DND-41 (cell line): ENCODE results near the gene CARD16.

Experiments used
- ATAC-seq: fragments of 200-7000 bp; cut with Tn5 transposase; 3 replicates; pipeline ENCODE4 v1.9.1; 2021; ENCODE audit warnings: low read depth; ENCODE audit not compliant: insufficient read depth
- DNase-seq: peaks from one replicate; pipeline ENCODE4 v3.0.0-alpha.2; 2020
- H2AFZ ChIP-seq: 2 replicates; pipeline ENCODE4 v1.6.0; 2012; ENCODE audit warnings: low read depth, low read length
- H3K27ac ChIP-seq: 2 replicates; pipeline ENCODE4 v1.5.1; 2012; ENCODE audit warnings: low read length, inconsistent platforms
- H3K27me3 ChIP-seq: fragments of 200-600 bp; sonication (generic); 2 replicates; pipeline ENCODE4 v1.6.0; 2012; ENCODE audit warnings: low read length, mild to moderate bottlenecking, inconsistent platforms; ENCODE audit not compliant: insufficient read depth, poor library complexity
- H3K36me3 ChIP-seq: 2 replicates; pipeline ENCODE4 v1.5.1; 2012; ENCODE audit warnings: low read length, inconsistent platforms; ENCODE audit not compliant: insufficient read depth
- H3K4me1 ChIP-seq: 2 replicates; pipeline ENCODE4 v1.5.1; 2012; ENCODE audit warnings: mild to moderate bottlenecking, low read length; ENCODE audit not compliant: insufficient read depth
- H3K4me2 ChIP-seq: 2 replicates; pipeline ENCODE4 v1.6.0; 2012; ENCODE audit warnings: mild to moderate bottlenecking, moderate library complexity, low read length, inconsistent platforms; ENCODE audit not compliant: insufficient read depth
- H3K4me3 ChIP-seq, 2 experiments: fragments of 200-600 bp in 1 of 2; shearing (Covaris generic) in 1 of 2; 2 replicates each; pipeline ENCODE4 v1.5.1; 2012 to 2016; ENCODE audit warnings: inconsistent platforms in 2 of 2, low read length in 2 of 2, mild to moderate bottlenecking in 2 of 2, low read depth in 1 of 2, moderate library complexity in 1 of 2
- H3K79me2 ChIP-seq: 2 replicates; pipeline ENCODE4 v1.6.0; 2012; ENCODE audit warnings: low read length, inconsistent platforms; ENCODE audit not compliant: insufficient read depth
- H3K9ac ChIP-seq: 2 replicates; pipeline ENCODE4 v1.6.0; 2012; ENCODE audit warnings: low read depth, mild to moderate bottlenecking, inconsistent platforms, low read length, moderate library complexity
- H3K9me3 ChIP-seq: 2 replicates; pipeline ENCODE4 v1.5.1; 2012; ENCODE audit warnings: low read length, moderate library complexity, mild to moderate bottlenecking, inconsistent platforms; ENCODE audit not compliant: insufficient read depth, severe bottlenecking
- H4K20me1 ChIP-seq: 2 replicates; pipeline ENCODE4 v1.6.0; 2012; ENCODE audit warnings: low read length; ENCODE audit not compliant: insufficient read depth
- CTCF ChIP-seq: IDR thresholded peaks from 2 replicates; pipeline ENCODE4 v1.5.1; 2012; ENCODE audit warnings: borderline replicate concordance, low read length, moderate library complexity, mild to moderate bottlenecking; ENCODE audit not compliant: poor library complexity, severe bottlenecking; ENCODE audit errors: extremely low read depth
- EZH2 ChIP-seq: IDR thresholded peaks from 3 replicates; pipeline ENCODE4 v1.6.1; 2012; ENCODE audit warnings: borderline replicate concordance, low read depth, mild to moderate bottlenecking, moderate library complexity, low read length, inconsistent platforms; ENCODE audit not compliant: severe bottlenecking

The CARD16 gene

GRCh38 chr11:105045676-105046296, 651 bp upstream of the CARD16 start:
- no peaks in the 10 kb centered on the region for H3K27me3 ChIP-seq

GRCh38 chr11:105042178-105042577, 3.0 kb downstream of the CARD16 start:
- no peak overlapping the region for H2AFZ ChIP-seq
- H3K4me1 ChIP-seq, result peaks cover 41% of the 10 kb centered on the region
- no peaks in the 10 kb centered on the region for H3K27me3 ChIP-seq
- H3K4me2 ChIP-seq, result peak overlapping the region; percentile 71
- DNase-seq (no peak), ATAC-seq (no peak)
- H3K27ac ChIP-seq, result no peak overlapping the region
- no peak overlapping the region for H3K9ac ChIP-seq
- H3K9me3 ChIP-seq, result no peaks in the 10 kb centered on the region
- H3K36me3 ChIP-seq, result peaks cover 12% of the 10 kb centered on the region
- H4K20me1 ChIP-seq, result no peaks in the 10 kb centered on the region
- TF ChIP-seq EZH2 (no peak), CTCF (no peak)
- peak overlapping the region in 1 of 2 experiments; percentile 25; a peak in 1 of 4 replicates for H3K4me3 ChIP-seq
- peaks cover 15% of the 10 kb centered on the region for H3K79me2 ChIP-seq

More at GRCh38 chr11:105045676-105046296, 651 bp upstream of the CARD16 start:
- ATAC-seq (no peak), DNase-seq (no peak)
- H2AFZ ChIP-seq, result peak overlapping the region; percentile 92
- no peaks in the 10 kb centered on the region for H4K20me1 ChIP-seq
- H3K9ac ChIP-seq, result peak overlapping the region; percentile 73
- TF ChIP-seq EZH2 (no peak), CTCF (no peak)
- H3K27ac ChIP-seq, result peak overlapping the region; percentile 93
- H3K9me3 ChIP-seq, result no peaks in the 10 kb centered on the region
- peaks cover 15% of the 10 kb centered on the region for H3K79me2 ChIP-seq
- peaks cover 9% of the 10 kb centered on the region for H3K36me3 ChIP-seq
- peak overlapping the region in 1 of 2 experiments; percentile 65; a peak in 2 of 4 replicates for H3K4me3 ChIP-seq
- H3K4me2 ChIP-seq, result peak overlapping the region; percentile 71
- peaks cover 41% of the 10 kb centered on the region for H3K4me1 ChIP-seq

GRCh38 chr11:105040703-105041102, 4.4 kb downstream of the CARD16 start:
- H2AFZ ChIP-seq, result no peak overlapping the region

More at GRCh38 chr11:105040703-105041102, 4.4 kb downstream of the CARD16 start:
- no peak for TF ChIP-seq CTCF
- TF ChIP-seq EZH2, result no peak
- DNase-seq (no peak), ATAC-seq (no peak)
- H3K79me2 ChIP-seq, result peaks cover 15% of the 10 kb centered on the region
- no peaks in the 10 kb centered on the region for H3K27me3 ChIP-seq
- no peak overlapping the region for H3K27ac ChIP-seq
- peaks cover 40% of the 10 kb centered on the region for H3K4me1 ChIP-seq
- no peaks in the 10 kb centered on the region for H4K20me1 ChIP-seq
- H3K9ac ChIP-seq, result no peak overlapping the region
- H3K36me3 ChIP-seq, result peaks cover 12% of the 10 kb centered on the region
- no peak overlapping the region for H3K4me3 ChIP-seq
- no peaks in the 10 kb centered on the region for H3K9me3 ChIP-seq
- no peak overlapping the region for H3K4me2 ChIP-seq
